GM12878 (cell line): Measurements from ENCODE around the gene SLC13A4. TPM values are rescaled to one million over a fixed set of nuclear protein-coding genes. Genes with fewer than 3 reads are reported as not detected.

ENCODE experiments used
- ATAC-seq: fragments of 200-7000 bp; cut with Tn5 transposase; 3 replicates; pipeline ENCODE4 v1.9.1; 2020; ENCODE audit warnings: mild to moderate bottlenecking, moderate library complexity
- BruUV-seq: library from RNA; stranded (reverse); fragments of 400-500 nt; replicated peaks from 2 replicates; lab custom pipeline; 2021; lab: Mats Ljungman, UMichigan
- CTCF ChIA-PET: fragments of 300-600 bp; sonication (Branson Sonifier 250); formaldehyde crosslinking; extraction: SDS; loops from one replicate; lab custom pipeline; 2021; ENCODE audit warnings: inconsistent platforms; lab: Yijun Ruan, JAX
- POLR2A ChIA-PET: fragments of 350-600 bp; formaldehyde crosslinking; extraction: SDS; loops from one replicate; lab custom pipeline; 2021; ENCODE audit warnings: inconsistent platforms; lab: Charles Lee
- RAD21 ChIA-PET: fragments of 300-600 bp; sonication (Branson Sonifier 250); formaldehyde crosslinking; loops from one replicate; lab custom pipeline; 2023; ENCODE audit warnings: antibody characterized with exemption; ENCODE audit not compliant: unreplicated experiment; lab: Charles Lee
- SMC1A ChIA-PET: fragments of 300-600 bp; sonication (Branson Sonifier 250); formaldehyde crosslinking; loops from one replicate; lab custom pipeline; 2023; ENCODE audit not compliant: unreplicated experiment, uncharacterized antibody; lab: Charles Lee
- DNase-seq: peaks from one replicate; pipeline ENCODE4 v3.0.0-alpha.2; 2011; ENCODE audit warnings: low read depth, low spot score
- FAIRE-seq: peaks from 3 replicates; lab custom pipeline; 2011; peaks lifted over from hg19 to GRCh38; lab: Jason Lieb, UNC
- H2AFZ ChIP-seq: 2 replicates; pipeline ENCODE4 v1.6.0; 2011; ENCODE audit warnings: low read depth, low read length, control low read depth; ENCODE audit not compliant: control insufficient read depth
- H3K27ac ChIP-seq: 2 replicates; pipeline ENCODE4 v1.5.1; 2011; ENCODE audit warnings: control low read depth; ENCODE audit not compliant: control insufficient read depth, insufficient read depth
- H3K27me3 ChIP-seq, 2 experiments: replicated peaks in 1 of 2; 2 replicates each; pipeline versions ENCODE4 v1.6.0 to v1.6.1; 2011; ENCODE audit warnings: low read length in 1 of 2; ENCODE audit not compliant: control insufficient read depth in 2 of 2, insufficient read depth in 2 of 2
- H3K36me3 ChIP-seq, 2 experiments: 2 replicates each; pipeline ENCODE4 v1.5.1; 2011; ENCODE audit warnings: low read length in 1 of 2; ENCODE audit not compliant: control insufficient read depth in 2 of 2, insufficient read depth in 2 of 2
- H3K4me1 ChIP-seq: 2 replicates; pipeline ENCODE4 v1.6.1; 2011; ENCODE audit warnings: mild to moderate bottlenecking, low read length, moderate library complexity, mixed read lengths; ENCODE audit not compliant: control insufficient read depth, insufficient read depth
- H3K4me2 ChIP-seq: 2 replicates; pipeline ENCODE4 v1.6.0; 2011; ENCODE audit warnings: control low read depth; ENCODE audit not compliant: control insufficient read depth, insufficient read depth
- H3K4me3 ChIP-seq: fragments of 200-600 bp; sonication (generic); 2 replicates; pipeline ENCODE4 v1.5.1; 2016
- H3K79me2 ChIP-seq: 2 replicates; pipeline ENCODE4 v1.6.0; 2011; ENCODE audit warnings: low read length; ENCODE audit not compliant: control insufficient read depth, insufficient read depth
- H3K9ac ChIP-seq: 2 replicates; pipeline ENCODE4 v1.8.0; 2011; ENCODE audit warnings: low read length, control low read depth, mixed read lengths; ENCODE audit not compliant: control insufficient read depth, insufficient read depth
- H3K9me3 ChIP-seq: replicated peaks from 3 replicates; pipeline ENCODE4 v1.5.1; 2011; ENCODE audit warnings: mild to moderate bottlenecking, low read length; ENCODE audit not compliant: control insufficient read depth, insufficient read depth
- H4K20me1 ChIP-seq: 2 replicates; pipeline ENCODE4 v1.6.0; 2011; ENCODE audit not compliant: control insufficient read depth, insufficient read depth
- ATF7 ChIP-seq: fragments of 450-650 bp; IDR thresholded peaks from 2 replicates; pipeline ENCODE4 v1.6.1; 2016; ENCODE audit warnings: low read depth, mild to moderate bottlenecking
- BCL11A ChIP-seq: IDR thresholded peaks from 2 replicates; pipeline ENCODE4 v1.6.1; 2011; ENCODE audit warnings: low read depth, low read length
- MYC ChIP-seq: IDR thresholded peaks from 2 replicates; pipeline ENCODE4 v1.6.1; 2011; ENCODE audit warnings: mild to moderate bottlenecking, low read length, moderate library complexity, inconsistent platforms; ENCODE audit not compliant: insufficient read depth, insufficient replicate concordance, insufficient read length, severe bottlenecking
- NFYA ChIP-seq: IDR thresholded peaks from 2 replicates; pipeline ENCODE4 v1.6.1; 2011; ENCODE audit warnings: low read depth, mild to moderate bottlenecking, low read length, improper control_type of control experiment, borderline replicate concordance
- PML ChIP-seq: IDR thresholded peaks from 2 replicates; pipeline ENCODE4 v1.6.1; 2012; ENCODE audit warnings: low read length, inconsistent platforms
- SMAD1 ChIP-seq: fragments of 450-650 bp; IDR thresholded peaks from 2 replicates; pipeline ENCODE4 v1.6.1; 2018; ENCODE audit warnings: mild to moderate bottlenecking, low read depth; ENCODE audit not compliant: partially characterized antibody
- SMC3 ChIP-seq: IDR thresholded peaks from 2 replicates; pipeline ENCODE4 v1.6.1; 2011; ENCODE audit warnings: low read length, improper control_type of control experiment, borderline replicate concordance
- SREBF2 ChIP-seq: IDR thresholded peaks from 2 replicates; pipeline ENCODE4 v1.6.1; 2012; ENCODE audit warnings: mild to moderate bottlenecking, low read length
- TAF1 ChIP-seq: IDR thresholded peaks from 2 replicates; pipeline ENCODE4 v1.6.1; 2011; ENCODE audit warnings: mild to moderate bottlenecking, low read depth, low read length, borderline replicate concordance
- TARDBP ChIP-seq: IDR thresholded peaks from 2 replicates; pipeline ENCODE4 v1.6.1; 2016; ENCODE audit warnings: borderline replicate concordance
- ZNF24 ChIP-seq: fragments of 450-650 bp; IDR thresholded peaks from 2 replicates; pipeline ENCODE4 v1.6.1; 2017; ENCODE audit warnings: antibody characterized with exemption, mild to moderate bottlenecking
- ZNF384 ChIP-seq: IDR thresholded peaks from 2 replicates; pipeline ENCODE4 v1.6.1; 2012; ENCODE audit warnings: low read depth, mild to moderate bottlenecking, low read length, improper control_type of control experiment, borderline replicate concordance
- WGBS: methylation state at CpG from one replicate; pipeline ENCODE4 v1.1.6; 2016; ENCODE audit warnings: low lambda C conversion rate; ENCODE audit not compliant: insufficient replicate concordance, insufficient coverage; ENCODE audit errors: missing lambda C conversion rate; 5-methylcytosine and 5-hydroxymethylcytosine counted together
- in situ Hi-C: fragments of 300-500 bp; cut with MboI; formaldehyde crosslinking; loops from 9 replicates; pipeline ENCODE4 v1.14.3; 2018; ENCODE audit warnings: mixed read lengths
- intact Hi-C: fragments of 100-400 bp; cut with micrococcal nuclease; formaldehyde crosslinking; loops from one replicate; pipeline ENCODE4 v1.14.2; 2022; ENCODE audit not compliant: unreplicated experiment
- polyA plus RNA-seq, 11 experiments: library from polyadenylated mRNA; depleted of rRNA in 4 of 11; unstranded in 6 of 11; stranded (reverse) in 5 of 11; fragments of >200 nt; fragmentation: Nextera tagmentation in 4 of 11; fragmentation: Illumina TruSeq in 1 of 11; extraction: Ambion mirVana in 4 of 11; extraction: Trizol in 1 of 11; gene quantifications; 1 replicate in 1 of 11; 2 replicates in 10 of 11; pipeline versions ENCODE4 v1.2.1 to v1.2.3, GENCODE V29; 2011 to 2016; ENCODE audit warnings: inconsistent platforms in 2 of 11, missing spikeins in 2 of 11, low read depth in 1 of 11
- total RNA-seq, 4 experiments: library from RNA; depleted of rRNA in 3 of 4; stranded (reverse); fragments of >200 nt in 3 of 4; fragmentation: Illumina TruSeq in 1 of 4; extraction: Trizol in 1 of 4; gene quantifications; 2 replicates each; pipeline versions ENCODE4 v1.2.1 to v1.2.3, GENCODE V29; 2013 to 2021
- TF ChIP-seq, protein P1 (sequence below): fragments of 450-650 bp; formaldehyde crosslinking; IDR thresholded peaks from 2 replicates; pipeline ENCODE4 v1.4.0; 2022; ENCODE audit warnings: mild to moderate bottlenecking, moderate library complexity
- TF ChIP-seq, protein P2 (sequence below): fragments of 150-350 bp; IDR thresholded peaks from 2 replicates; pipeline ENCODE4 v1.6.1; 2016; ENCODE audit warnings: low read depth, low read length

SLC13A4 gene
- total and polyA plus RNA-seq, 10 of the 15 experiments (the other 5 are each of a cell fraction or from before 2014, with no cell fraction given), result 0.14 to 0.23 (median 0.20) TPM; not detected in 7

DNA sequence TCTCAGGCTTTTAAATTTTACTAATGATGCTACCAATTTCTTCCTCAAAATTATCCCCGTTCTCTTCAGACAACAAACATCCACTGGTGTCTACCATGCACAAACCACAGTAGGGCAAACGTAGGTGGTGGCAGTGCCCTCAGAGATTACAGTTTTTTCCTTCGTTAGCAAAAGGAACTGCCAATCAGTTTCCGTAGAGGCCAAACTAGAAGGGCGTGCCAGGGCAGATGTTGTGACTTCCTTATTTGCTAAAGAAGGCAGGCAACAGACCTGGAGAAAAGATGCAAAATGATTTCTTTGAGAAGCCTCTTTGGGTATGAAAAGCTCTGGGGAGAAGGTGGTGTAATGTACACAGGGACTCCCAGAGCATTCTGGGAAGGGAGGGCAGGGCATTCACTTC lies 28.2 kb upstream of the SLC13A4 start:
- no peak overlapping the region for H2AFZ ChIP-seq
- in situ Hi-C loops, result no loop called here
- no peaks in the 10 kb centered on the region for H3K79me2 ChIP-seq
- intact Hi-C loops, result no loop called here
- no peak overlapping the region for H3K9ac ChIP-seq
- DNase-seq, result no peak
- no peaks in the 10 kb centered on the region for H3K36me3 ChIP-seq
- TF ChIP-seq, protein P1, sequence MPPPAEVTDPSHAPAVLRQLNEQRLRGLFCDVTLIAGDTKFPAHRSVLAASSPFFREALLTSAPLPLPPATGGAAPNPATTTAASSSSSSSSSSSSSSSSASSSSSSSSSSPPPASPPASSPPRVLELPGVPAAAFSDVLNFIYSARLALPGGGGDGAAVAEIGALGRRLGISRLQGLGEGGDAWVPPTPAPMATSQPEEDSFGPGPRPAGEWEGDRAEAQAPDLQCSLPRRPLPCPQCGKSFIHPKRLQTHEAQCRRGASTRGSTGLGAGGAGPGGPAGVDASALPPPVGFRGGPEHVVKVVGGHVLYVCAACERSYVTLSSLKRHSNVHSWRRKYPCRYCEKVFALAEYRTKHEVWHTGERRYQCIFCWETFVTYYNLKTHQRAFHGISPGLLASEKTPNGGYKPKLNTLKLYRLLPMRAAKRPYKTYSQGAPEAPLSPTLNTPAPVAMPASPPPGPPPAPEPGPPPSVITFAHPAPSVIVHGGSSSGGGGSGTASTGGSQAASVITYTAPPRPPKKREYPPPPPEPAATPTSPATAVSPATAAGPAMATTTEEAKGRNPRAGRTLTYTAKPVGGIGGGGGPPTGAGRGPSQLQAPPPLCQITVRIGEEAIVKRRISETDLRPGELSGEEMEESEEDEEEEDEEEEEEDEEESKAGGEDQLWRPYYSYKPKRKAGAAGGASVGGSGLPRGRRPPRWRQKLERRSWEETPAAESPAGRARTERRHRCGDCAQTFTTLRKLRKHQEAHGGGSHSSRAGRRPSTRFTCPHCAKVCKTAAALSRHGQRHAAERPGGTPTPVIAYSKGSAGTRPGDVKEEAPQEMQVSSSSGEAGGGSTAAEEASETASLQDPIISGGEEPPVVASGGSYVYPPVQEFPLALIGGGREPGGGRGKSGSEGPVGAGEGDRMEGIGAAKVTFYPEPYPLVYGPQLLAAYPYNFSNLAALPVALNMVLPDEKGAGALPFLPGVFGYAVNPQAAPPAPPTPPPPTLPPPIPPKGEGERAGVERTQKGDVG (CRISPR knock-in tag), result no peak
- TF ChIP-seq ZNF24, result no peak
- TF ChIP-seq ATF7, result no peak
- no peak for TF ChIP-seq BCL11A
- no peak for TF ChIP-seq SMC3
- TF ChIP-seq, protein P2, sequence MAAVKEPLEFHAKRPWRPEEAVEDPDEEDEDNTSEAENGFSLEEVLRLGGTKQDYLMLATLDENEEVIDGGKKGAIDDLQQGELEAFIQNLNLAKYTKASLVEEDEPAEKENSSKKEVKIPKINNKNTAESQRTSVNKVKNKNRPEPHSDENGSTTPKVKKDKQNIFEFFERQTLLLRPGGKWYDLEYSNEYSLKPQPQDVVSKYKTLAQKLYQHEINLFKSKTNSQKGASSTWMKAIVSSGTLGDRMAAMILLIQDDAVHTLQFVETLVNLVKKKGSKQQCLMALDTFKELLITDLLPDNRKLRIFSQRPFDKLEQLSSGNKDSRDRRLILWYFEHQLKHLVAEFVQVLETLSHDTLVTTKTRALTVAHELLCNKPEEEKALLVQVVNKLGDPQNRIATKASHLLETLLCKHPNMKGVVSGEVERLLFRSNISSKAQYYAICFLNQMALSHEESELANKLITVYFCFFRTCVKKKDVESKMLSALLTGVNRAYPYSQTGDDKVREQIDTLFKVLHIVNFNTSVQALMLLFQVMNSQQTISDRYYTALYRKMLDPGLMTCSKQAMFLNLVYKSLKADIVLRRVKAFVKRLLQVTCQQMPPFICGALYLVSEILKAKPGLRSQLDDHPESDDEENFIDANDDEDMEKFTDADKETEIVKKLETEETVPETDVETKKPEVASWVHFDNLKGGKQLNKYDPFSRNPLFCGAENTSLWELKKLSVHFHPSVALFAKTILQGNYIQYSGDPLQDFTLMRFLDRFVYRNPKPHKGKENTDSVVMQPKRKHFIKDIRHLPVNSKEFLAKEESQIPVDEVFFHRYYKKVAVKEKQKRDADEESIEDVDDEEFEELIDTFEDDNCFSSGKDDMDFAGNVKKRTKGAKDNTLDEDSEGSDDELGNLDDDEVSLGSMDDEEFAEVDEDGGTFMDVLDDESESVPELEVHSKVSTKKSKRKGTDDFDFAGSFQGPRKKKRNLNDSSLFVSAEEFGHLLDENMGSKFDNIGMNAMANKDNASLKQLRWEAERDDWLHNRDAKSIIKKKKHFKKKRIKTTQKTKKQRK, result no peak
- no peak for TF ChIP-seq SMAD1
- TF ChIP-seq MYC, result no peak
- TF ChIP-seq TAF1, result no peak
- no peak for TF ChIP-seq TARDBP
- no peak for TF ChIP-seq SREBF2
- TF ChIP-seq ZNF384, result no peak
- no peak for TF ChIP-seq NFYA
- TF ChIP-seq PML, result no peak
- FAIRE-seq, result no peak
- SMC1A ChIA-PET, result no interaction called here
- BruUV-seq, result no TSS peak
- H3K27ac ChIP-seq, result no peak overlapping the region
- no peaks in the 10 kb centered on the region for H3K4me1 ChIP-seq
- POLR2A ChIA-PET, result no interaction called here
- CTCF ChIA-PET, result no interaction called here
- no peaks in the 10 kb centered on the region for H4K20me1 ChIP-seq
- RAD21 ChIA-PET, result no interaction called here
- WGBS, result 0% methylated on average over 5 of the region's 5 CpGs
- ATAC-seq, result no peak
- H3K4me3 ChIP-seq, result no peak overlapping the region
- peaks cover 0 to 1% of the 10 kb centered on the region in 2 experiments; a peak in 3 of 4 replicates for H3K27me3 ChIP-seq
- no peak overlapping the region for H3K4me2 ChIP-seq
- H3K9me3 ChIP-seq, result no peaks in the 10 kb centered on the region; the same call in 2 of the 3 replicates
